Measurements from ENCODE around the gene TBC1D22A.
"Not testable (repeated sequence)": the region's sequence is repeated elsewhere in the genome, so short reads cannot be mapped to it uniquely, and the experiment has no call there.

The TBC1D22A gene

GRCh38 chr22:46762238-46763050 is at the start of gene TBC1D22A:
Gene TBC1D22A, plus strand, starts transcription at chr22:46762650. Its CDS starts 137 bp downstream, at chr22:46762787.
- peak; percentile 80 to 84 for DNase-seq

- no peak for DNase-seq
These were observed 47.9 kb upstream of the TBC1D22A start for GRCh38 chr22:46714550-46714949.

- no peak for DNase-seq
These were observed 42.5 kb upstream of the TBC1D22A start for GRCh38 chr22:46719921-46720320.

GRCh38 chr22:46721501-46722085 is 40.9 kb upstream of the TBC1D22A start:
- no peak for DNase-seq

GRCh38 chr22:46723882-46724281 is 38.6 kb upstream of the TBC1D22A start:
- DNase-seq, result no peak

- no peak for DNase-seq
These were observed 37.4 kb upstream of the TBC1D22A start for GRCh38 chr22:46725096-46725495.

GRCh38 chr22:46726066-46726985 is 36.1 kb upstream of the TBC1D22A start:
- DNase-seq, result no peak

GRCh38 chr22:46726986-46727317 is 35.5 kb upstream of the TBC1D22A start:
- DNase-seq, result no peak

GRCh38 chr22:46727813-46728364 is 34.6 kb upstream of the TBC1D22A start:
- no peak for DNase-seq

- DNase-seq, result no peak
These were observed 34.0 kb upstream of the TBC1D22A start for GRCh38 chr22:46728470-46728869.

- no peak for DNase-seq
These were observed 31.7 kb upstream of the TBC1D22A start for GRCh38 chr22:46730568-46731245.

GRCh38 chr22:46731246-46732040 is 31.0 kb upstream of the TBC1D22A start:
- DNase-seq, result no peak

GRCh38 chr22:46732041-46732379 is 30.4 kb upstream of the TBC1D22A start:
- no peak for DNase-seq

GRCh38 chr22:46732513-46732912 is 29.9 kb upstream of the TBC1D22A start:
- no peak for DNase-seq

- DNase-seq, result not testable (repeated sequence)
These were observed 28.2 kb upstream of the TBC1D22A start for GRCh38 chr22:46734213-46734722.

GRCh38 chr22:46734830-46735453 is 27.5 kb upstream of the TBC1D22A start:
- no peak for DNase-seq

GRCh38 chr22:46735747-46736608 is 26.5 kb upstream of the TBC1D22A start:
- no peak for DNase-seq

GRCh38 chr22:46736705-46737104 is 25.7 kb upstream of the TBC1D22A start:
- DNase-seq, result no peak

- DNase-seq, result no peak
These were observed 25.1 kb upstream of the TBC1D22A start for GRCh38 chr22:46737105-46737975.
